A673 (cell line): ENCODE measurements around the gene TENM4.

Source experiments
- CTCF ChIP-seq: fragments of 300-800, 200-600 bp; sonication (generic); conservative IDR thresholded peaks from 2 replicates; pipeline ENCODE4 v1.5.1; 2017; ENCODE audit warnings: low read depth, mild to moderate bottlenecking, antibody characterized with exemption, low read length, moderate library complexity, mixed read lengths
- EZH2 ChIP-seq: fragments of 200-600 bp; sonication (generic); IDR thresholded peaks from 2 replicates; pipeline ENCODE4 v1.6.1; 2017; ENCODE audit warnings: borderline replicate concordance, low read depth, mild to moderate bottlenecking, mixed read lengths, antibody characterized with exemption, low read length; ENCODE audit not compliant: poor library complexity, severe bottlenecking

- TF ChIP-seq CTCF: no peak
- TF ChIP-seq EZH2: no peak
Observed at GRCh38 chr11:79078456-79078855, 362.4 kb downstream of the TENM4 start.
